Stimulated activated naive CD8-positive, alpha-beta T cell treated with anti-CD3 and anti-CD28 coated beads, Interleukin-15, Interleukin-2, amounts not matched to agents 100 ng/mL and 50 ng/mL, for 24 hours (primary cell): ENCODE measurements around the gene ADAMTS8.
"Not testable (repeated sequence)": the region's sequence is repeated elsewhere in the genome, so short reads cannot be mapped to it uniquely, and the experiment has no call there.

Experiments used
- H3K27ac Mint-ChIP-seq: one replicate; pipeline ENCODE4 v1.8.0; 2021; ENCODE audit warnings: mild to moderate bottlenecking, mixed read lengths
- H3K27me3 Mint-ChIP-seq: one replicate; pipeline ENCODE4 v1.8.0; 2021; ENCODE audit warnings: mixed read lengths
- H3K36me3 Mint-ChIP-seq: one replicate; pipeline ENCODE4 v1.8.0; 2021; ENCODE audit warnings: low read depth, mixed read lengths
- H3K4me1 Mint-ChIP-seq: one replicate; pipeline ENCODE4 v1.8.0; 2021; ENCODE audit warnings: low read depth, mixed read lengths
- H3K4me3 Mint-ChIP-seq: one replicate; pipeline ENCODE4 v1.8.0; 2021; ENCODE audit warnings: mild to moderate bottlenecking, mixed read lengths
- H3K9me3 Mint-ChIP-seq: one replicate; pipeline ENCODE4 v1.8.0; 2021; ENCODE audit warnings: mixed read lengths

The ADAMTS8 gene

GRCh38 chr11:130452940-130453339 is 24.5 kb upstream of the ADAMTS8 start:
- H3K27ac Mint-ChIP-seq: no peak overlapping the region
- H3K4me1 Mint-ChIP-seq: peaks cover 8% of the 10 kb centered on the region
- no peaks in the 10 kb centered on the region for H3K36me3 Mint-ChIP-seq
- H3K9me3 Mint-ChIP-seq: no peaks in the 10 kb centered on the region
- H3K4me3 Mint-ChIP-seq: no peak overlapping the region
- H3K27me3 Mint-ChIP-seq: peaks cover 45% of the 10 kb centered on the region

- peaks cover 9% of the 10 kb centered on the region for H3K4me1 Mint-ChIP-seq
- peaks cover 45% of the 10 kb centered on the region for H3K27me3 Mint-ChIP-seq
Measured at GRCh38 chr11:130452176-130452575, 23.8 kb upstream of the ADAMTS8 start.

GRCh38 chr11:130451231-130452019 is 23.0 kb upstream of the ADAMTS8 start:
- Mint-ChIP-seq H3K36me3 (no peaks in the 10 kb centered on the region), H3K4me1 (peaks cover 9% of the 10 kb centered on the region), H3K27me3 (peaks cover 45% of the 10 kb centered on the region), H3K4me3 (no peak overlapping the region), H3K27ac (no peak overlapping the region), H3K9me3 (no peaks in the 10 kb centered on the region)

More at GRCh38 chr11:130452176-130452575, 23.8 kb upstream of the ADAMTS8 start:
- Mint-ChIP-seq H3K9me3 (no peaks in the 10 kb centered on the region), H3K4me3 (no peak overlapping the region), H3K27ac (no peak overlapping the region), H3K36me3 (no peaks in the 10 kb centered on the region)

- no peak overlapping the region for H3K27ac Mint-ChIP-seq
Measured at GRCh38 chr11:130449996-130450769, 21.8 kb upstream of the ADAMTS8 start.

GRCh38 chr11:130449310-130449990 is 21.0 kb upstream of the ADAMTS8 start:
- peaks cover 9% of the 10 kb centered on the region for H3K4me1 Mint-ChIP-seq
- H3K27ac Mint-ChIP-seq: no peak overlapping the region
- peaks cover 46% of the 10 kb centered on the region for H3K27me3 Mint-ChIP-seq
- no peaks in the 10 kb centered on the region for H3K36me3 Mint-ChIP-seq
- H3K9me3 Mint-ChIP-seq: no peaks in the 10 kb centered on the region
- peak overlapping the region; percentile 30 for H3K4me3 Mint-ChIP-seq

More at GRCh38 chr11:130449996-130450769, 21.8 kb upstream of the ADAMTS8 start:
- Mint-ChIP-seq H3K27me3 (peaks cover 40% of the 10 kb centered on the region), H3K4me1 (peaks cover 9% of the 10 kb centered on the region), H3K36me3 (no peaks in the 10 kb centered on the region), H3K9me3 (no peaks in the 10 kb centered on the region), H3K4me3 (no peak overlapping the region)

- Mint-ChIP-seq H3K27me3 (peaks cover 42% of the 10 kb centered on the region), H3K36me3 (no peaks in the 10 kb centered on the region), H3K4me3 (peak within 1 kb of the TSS; percentile 45), H3K9me3 (no peaks in the 10 kb centered on the region), H3K27ac (no peak within 1 kb of the TSS), H3K4me1 (peaks cover 9% of the 10 kb centered on the region)
Measured at GRCh38 chr11:130448416-130449309, 20.3 kb upstream of the ADAMTS8 start, which contains the start of gene ADAMTS15. ADAMTS15 (plus strand) TSS chr11:130448645; CDS start chr11:130448974, 329 bp downstream.

- Mint-ChIP-seq H3K27ac (no peak overlapping the region), H3K4me3 (peak overlapping the region; percentile 45), H3K4me1 (peaks cover 9% of the 10 kb centered on the region), H3K36me3 (no peaks in the 10 kb centered on the region), H3K9me3 (no peaks in the 10 kb centered on the region), H3K27me3 (peaks cover 38% of the 10 kb centered on the region)
Measured at GRCh38 chr11:130448039-130448415, 19.6 kb upstream of the ADAMTS8 start.

- Mint-ChIP-seq H3K27ac (no peak overlapping the region), H3K4me3 (no peak overlapping the region), H3K36me3 (no peaks in the 10 kb centered on the region), H3K4me1 (peaks cover 9% of the 10 kb centered on the region), H3K9me3 (no peaks in the 10 kb centered on the region), H3K27me3 (peaks cover 25% of the 10 kb centered on the region)
Measured at GRCh38 chr11:130445788-130446187, 17.4 kb upstream of the ADAMTS8 start.

GRCh38 chr11:130442737-130443136 is 14.3 kb upstream of the ADAMTS8 start:
- H3K36me3 Mint-ChIP-seq: no peaks in the 10 kb centered on the region
- no peak overlapping the region for H3K4me3 Mint-ChIP-seq
- no peak overlapping the region for H3K27ac Mint-ChIP-seq
- peaks cover 11% of the 10 kb centered on the region for H3K4me1 Mint-ChIP-seq
- H3K27me3 Mint-ChIP-seq: peaks cover 10% of the 10 kb centered on the region
- H3K9me3 Mint-ChIP-seq: no peaks in the 10 kb centered on the region

GRCh38 chr11:130441719-130442118 is 13.3 kb upstream of the ADAMTS8 start:
- Mint-ChIP-seq H3K4me3 (no peak overlapping the region), H3K36me3 (no peaks in the 10 kb centered on the region), H3K27me3 (peaks cover 10% of the 10 kb centered on the region), H3K27ac (no peak overlapping the region), H3K9me3 (no peaks in the 10 kb centered on the region), H3K4me1 (peaks cover 11% of the 10 kb centered on the region)

GRCh38 chr11:130439876-130440275 is 11.5 kb upstream of the ADAMTS8 start:
- Mint-ChIP-seq H3K27ac (no peak overlapping the region), H3K4me1 (peaks cover 11% of the 10 kb centered on the region)

GRCh38 chr11:130439160-130439519 is 10.7 kb upstream of the ADAMTS8 start:
- peak overlapping the region; percentile 86 for H3K27ac Mint-ChIP-seq
- H3K9me3 Mint-ChIP-seq: no peaks in the 10 kb centered on the region
- no peaks in the 10 kb centered on the region for H3K36me3 Mint-ChIP-seq
- peaks cover 11% of the 10 kb centered on the region for H3K4me1 Mint-ChIP-seq
- H3K4me3 Mint-ChIP-seq: peak overlapping the region; percentile 30
- H3K27me3 Mint-ChIP-seq: peaks cover 3% of the 10 kb centered on the region

More at GRCh38 chr11:130439876-130440275, 11.5 kb upstream of the ADAMTS8 start:
- H3K27me3 Mint-ChIP-seq: peaks cover 9% of the 10 kb centered on the region
- H3K9me3 Mint-ChIP-seq: no peaks in the 10 kb centered on the region
- no peak overlapping the region for H3K4me3 Mint-ChIP-seq
- H3K36me3 Mint-ChIP-seq: no peaks in the 10 kb centered on the region

- Mint-ChIP-seq H3K27ac (peak overlapping the region; percentile 86), H3K4me1 (peaks cover 11% of the 10 kb centered on the region), H3K4me3 (peak overlapping the region; percentile 30)
- not testable (repeated sequence) for H3K36me3 Mint-ChIP-seq, H3K9me3 Mint-ChIP-seq, H3K27me3 Mint-ChIP-seq
Measured at GRCh38 chr11:130438401-130439159, 10.2 kb upstream of the ADAMTS8 start.
